T-helper 2 cell treated with Interferon-gamma antibody and Interleukin-4, amounts not matched to agents 100 ng/mL and 5 ng/mL, for 36 hours (primary cell): Measurements from ENCODE around the gene DNMT3B. TPM values are rescaled to one million over a fixed set of nuclear protein-coding genes. Genes with fewer than 3 reads are reported as not detected.
"Not testable (repeated sequence)": the region's sequence is repeated elsewhere in the genome, so short reads cannot be mapped to it uniquely, and the experiment has no call there.

Source experiments
- intact Hi-C: fragments of 100-400 bp; cut with micrococcal nuclease; formaldehyde crosslinking; loops from one replicate; pipeline ENCODE4 v1.15.1; 2023
- total RNA-seq: library from RNA; stranded (reverse); gene quantifications from 2 replicates; pipeline ENCODE4 v1.2.3, GENCODE V29; 2022

Gene DNMT3B
- total RNA-seq, 1 donor from 2014 or later: 3.5 TPM

- intact Hi-C loops: loop anchor here (2.0 kb wide), 1 partner anchor 20 kb away; the partner anchor contains the start of gene COMMD7
These were observed 593 bp downstream of the DNMT3B start for GRCh38 chr20:32762754-32763201.

- intact Hi-C loops: loop anchor here (2.0 kb wide), 1 partner anchor 21 kb away; the partner anchor contains the start of gene COMMD7
These were observed 1.2 kb downstream of the DNMT3B start for GRCh38 chr20:32763202-32764004.

DNA sequence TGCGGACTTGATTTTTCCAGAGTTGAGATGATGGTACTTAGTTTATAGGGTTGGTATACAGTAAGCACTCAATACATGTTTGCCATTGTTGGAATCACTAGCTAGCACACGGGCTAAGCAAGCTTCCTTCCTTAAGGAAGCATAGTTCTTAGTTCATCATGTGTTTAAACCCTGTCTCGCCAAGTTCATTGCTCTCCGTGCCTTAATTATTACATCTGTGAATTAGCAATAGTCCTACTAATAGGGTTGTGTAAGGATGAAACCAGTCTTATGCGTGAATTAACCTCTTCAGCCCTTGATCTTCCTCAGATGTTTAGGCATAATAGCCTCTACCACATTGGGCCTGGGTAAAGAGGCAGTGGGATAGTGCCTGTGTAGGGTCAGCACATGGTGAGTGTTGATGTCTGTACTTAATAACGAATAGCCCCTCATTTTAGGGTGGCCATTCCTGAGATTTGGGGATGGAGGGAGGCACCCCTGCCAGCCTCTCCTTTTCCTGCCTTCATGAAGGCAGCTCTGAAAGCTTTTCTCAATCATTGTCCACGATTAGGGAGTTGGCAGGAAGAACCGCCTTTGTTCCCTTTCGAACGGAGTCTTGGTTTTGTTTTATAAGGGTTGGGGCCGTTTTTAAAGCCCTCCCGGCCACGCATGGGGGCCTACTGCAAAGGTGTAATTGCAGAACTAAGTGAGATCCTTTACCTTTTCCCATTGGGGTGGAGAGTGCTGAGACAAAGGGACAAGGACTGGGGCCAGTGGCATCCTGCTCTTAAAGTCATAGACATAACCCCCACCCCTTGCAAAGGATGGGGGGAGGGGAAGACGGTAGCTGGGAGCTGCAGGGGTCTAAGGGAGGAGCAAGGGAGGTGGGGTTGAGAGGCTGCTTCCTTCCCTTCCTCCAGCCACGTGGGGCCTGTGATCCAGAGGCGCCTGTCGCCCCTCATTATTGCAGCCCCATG, 2.1 kb downstream of the DNMT3B start:
- intact Hi-C loops: no loop called here

- intact Hi-C loops: not testable (repeated sequence)
These were observed 3.2 kb downstream of the DNMT3B start for GRCh38 chr20:32765230-32765875.

DNA sequence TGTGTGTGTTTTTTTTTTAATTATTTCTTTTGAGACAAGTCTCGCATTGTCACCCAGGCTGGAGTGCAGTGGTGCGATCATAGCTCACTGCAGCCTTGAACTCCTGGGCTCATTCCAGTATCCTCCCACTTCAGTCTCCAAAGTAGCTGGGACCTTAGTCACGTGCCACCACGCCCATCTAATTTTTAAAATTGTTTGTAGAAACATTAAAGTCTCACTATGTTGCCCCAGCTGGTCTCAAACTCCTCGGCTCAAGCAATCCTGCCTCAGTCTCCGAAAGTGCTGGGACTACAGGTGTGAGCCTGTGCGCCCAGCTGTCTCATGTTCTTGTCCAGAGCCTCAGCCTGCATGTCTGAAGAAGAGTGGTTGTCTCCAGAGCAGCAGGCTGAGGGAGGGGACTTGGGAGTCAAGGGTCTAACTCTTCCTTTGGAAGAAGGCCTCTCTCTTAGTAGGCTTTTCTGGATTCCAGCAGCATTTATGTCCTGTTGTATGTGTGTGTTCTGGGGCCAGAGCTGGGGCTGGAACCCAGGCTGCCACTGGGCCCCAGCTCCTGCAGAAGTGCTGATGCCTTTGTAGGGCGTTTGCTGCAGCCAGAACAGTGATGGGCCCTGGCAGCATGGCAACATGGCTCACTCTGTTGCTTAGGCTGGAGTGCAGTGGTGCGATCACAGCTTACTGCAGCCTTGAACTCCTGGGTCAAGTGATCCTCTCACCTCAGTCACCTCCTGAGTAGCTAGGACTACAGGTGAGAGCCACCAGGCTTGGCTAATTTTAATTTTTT, 5.4 kb downstream of the DNMT3B start:
- intact Hi-C loops: no loop called here

GRCh38 chr20:32772046-32772445, 9.9 kb downstream of the DNMT3B start:
- intact Hi-C loops: no loop called here

DNA sequence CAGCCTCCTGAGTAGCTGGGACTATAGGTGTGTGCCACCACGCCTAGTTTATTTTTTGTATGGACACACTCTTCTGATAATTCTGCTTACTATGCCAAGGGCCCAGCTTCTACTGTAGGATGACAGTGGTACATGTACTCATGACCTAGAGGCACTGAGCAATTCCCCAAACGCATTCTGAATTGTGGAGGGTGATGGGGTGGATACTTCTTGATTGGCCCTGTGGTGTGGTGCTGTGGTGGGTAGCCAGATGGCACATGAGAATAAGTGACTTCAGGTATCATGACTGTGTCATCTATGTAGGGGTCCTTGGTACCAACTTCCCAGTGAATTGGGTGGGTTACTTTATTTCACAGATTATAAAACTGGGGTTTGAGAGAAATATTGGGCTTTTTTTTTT, 11.0 kb downstream of the DNMT3B start:
- intact Hi-C loops: no loop called here

DNA sequence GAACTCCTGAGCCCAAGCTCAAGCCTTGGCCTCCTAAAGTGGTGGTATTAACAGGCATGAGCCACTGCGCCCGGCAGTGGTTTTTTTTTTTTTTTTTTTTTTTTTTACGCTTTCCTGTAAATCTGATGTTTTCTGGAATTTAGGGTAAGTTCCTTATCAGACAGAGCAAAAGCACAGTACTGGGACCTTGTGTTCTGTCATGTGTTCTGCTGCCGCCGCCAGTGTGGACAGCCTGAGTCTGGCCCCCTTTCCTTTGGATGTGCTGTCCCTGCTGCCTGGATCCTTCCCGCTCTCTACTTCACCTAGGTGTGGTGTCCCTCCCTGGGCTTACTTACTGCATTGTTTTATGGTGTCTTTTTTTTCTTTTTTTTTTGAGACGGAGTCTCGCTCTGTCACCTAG, 11.7 kb downstream of the DNMT3B start:
- intact Hi-C loops: no loop called here

DNA sequence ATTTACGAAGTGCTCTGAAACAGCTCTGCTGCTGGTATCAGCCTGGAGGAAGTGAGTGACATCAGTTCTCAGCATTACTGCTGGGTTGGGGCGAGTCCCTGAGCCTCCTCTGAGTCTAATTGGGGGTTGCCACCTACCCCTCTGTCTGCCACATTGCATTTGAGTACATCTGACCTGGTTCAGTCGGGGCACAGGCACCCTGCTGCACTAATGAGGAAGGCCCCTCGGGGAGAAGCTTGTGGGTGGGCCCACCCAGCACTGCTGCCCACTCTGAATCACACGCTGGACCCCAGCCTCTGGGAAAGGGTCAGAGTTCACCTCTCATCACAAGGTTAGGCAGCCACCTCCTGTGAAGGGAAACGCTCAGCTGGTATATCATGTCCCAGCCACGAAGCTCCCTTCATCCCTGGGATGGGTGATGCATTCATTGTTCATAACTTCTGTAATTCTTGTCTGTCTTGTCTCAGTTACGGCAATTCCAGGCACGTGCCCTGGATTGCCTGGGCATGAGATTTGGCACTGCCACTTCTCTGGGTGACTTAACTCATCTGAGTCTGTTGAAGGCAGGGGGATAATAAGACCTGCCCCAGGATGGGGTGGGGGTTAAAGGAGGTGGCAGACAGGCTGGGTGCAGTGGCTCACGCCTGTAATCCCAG, 13.3 kb downstream of the DNMT3B start:
- intact Hi-C loops: no loop called here

DNA sequence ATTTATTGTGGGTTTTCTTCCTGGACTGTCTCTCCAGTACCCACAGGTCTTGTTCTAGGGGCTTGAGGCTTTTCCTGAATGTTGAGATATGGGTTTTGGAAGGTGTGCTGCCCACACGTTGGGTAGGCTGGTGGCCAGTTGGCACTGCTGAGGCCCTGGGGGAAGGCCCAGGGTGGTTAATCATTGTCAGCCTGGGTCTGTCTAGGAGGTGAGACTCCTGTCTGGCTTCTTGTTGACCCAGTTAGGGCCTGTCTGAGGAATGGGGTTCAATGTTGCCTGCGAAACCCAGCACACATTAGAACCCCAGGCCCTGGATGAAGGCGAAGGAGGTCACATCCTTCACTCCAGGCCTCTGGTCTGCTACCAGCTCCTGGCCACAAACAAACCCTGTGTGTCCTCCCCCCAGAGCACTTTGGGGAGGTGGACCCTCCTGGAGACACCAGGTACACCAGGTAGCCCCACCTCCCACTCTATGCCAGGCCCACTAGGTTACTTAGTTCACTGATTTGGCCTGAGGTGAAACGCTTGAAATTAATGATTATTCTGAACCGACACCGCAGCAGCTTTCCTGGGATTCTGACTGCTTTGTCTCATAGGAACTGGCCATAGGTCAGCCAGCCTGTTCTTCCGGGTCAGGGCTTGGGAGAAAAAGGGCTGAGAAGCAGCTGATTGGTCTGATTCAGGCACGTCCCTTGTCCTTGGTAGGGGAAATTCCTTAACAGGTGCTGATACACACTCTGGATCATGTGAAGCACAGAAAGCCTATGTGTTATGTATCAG, 15.2 kb downstream of the DNMT3B start:
- intact Hi-C loops: no loop called here

GRCh38 chr20:32779500-32780211, 17.5 kb downstream of the DNMT3B start:
- intact Hi-C loops: no loop called here

DNA sequence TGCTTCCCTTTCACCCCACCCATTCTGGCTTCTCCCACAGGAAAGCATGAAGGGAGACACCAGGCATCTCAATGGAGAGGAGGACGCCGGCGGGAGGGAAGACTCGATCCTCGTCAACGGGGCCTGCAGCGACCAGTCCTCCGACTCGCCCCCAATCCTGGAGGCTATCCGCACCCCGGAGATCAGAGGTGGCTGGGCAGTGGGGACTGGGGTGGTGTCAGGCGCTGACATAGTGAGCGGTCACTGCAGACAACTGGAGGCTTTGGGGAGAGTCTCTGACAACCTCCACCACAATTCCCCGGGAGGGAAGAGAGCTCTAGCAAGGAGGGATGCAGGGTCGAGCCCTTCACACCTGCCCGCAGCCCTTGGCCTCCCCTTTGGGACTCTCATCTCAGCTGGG, 18.1 kb downstream of the DNMT3B start:
- intact Hi-C loops: no loop called here

GRCh38 chr20:32780749-32781655, 18.8 kb downstream of the DNMT3B start:
- intact Hi-C loops: no loop called here

GRCh38 chr20:32784369-32785080, 22.3 kb downstream of the DNMT3B start:
- intact Hi-C loops: no loop called here

GRCh38 chr20:32786059-32786760, 24.0 kb downstream of the DNMT3B start:
- intact Hi-C loops: no loop called here

DNA sequence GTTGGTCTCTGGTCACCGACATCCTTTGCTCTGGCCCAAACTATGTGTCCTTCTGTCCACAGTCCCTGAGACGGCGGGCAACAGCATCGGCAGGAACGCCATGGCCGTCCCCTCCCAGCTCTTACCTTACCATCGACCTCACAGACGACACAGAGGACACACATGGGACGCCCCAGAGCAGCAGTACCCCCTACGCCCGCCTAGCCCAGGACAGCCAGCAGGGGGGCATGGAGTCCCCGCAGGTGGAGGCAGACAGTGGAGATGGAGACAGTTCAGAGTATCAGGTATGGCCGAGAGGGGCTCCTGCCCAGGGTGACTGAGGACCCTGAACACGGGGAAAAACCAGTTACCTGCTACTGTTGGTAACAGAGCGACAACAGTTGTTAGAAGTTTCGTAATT, 25.0 kb downstream of the DNMT3B start:
- intact Hi-C loops: no loop called here
